HepG2 (cell line): ENCODE data around the gene IPMK. TPM values are rescaled to one million over a fixed set of nuclear protein-coding genes. Genes with fewer than 3 reads are reported as not detected.

ENCODE experiments used
- ATAC-seq: fragments of 200-7000 bp; cut with Tn5 transposase; 3 replicates; pipeline ENCODE4 v1.9.1; 2020; ENCODE audit warnings: mild to moderate bottlenecking, moderate library complexity
- BruUV-seq: library from RNA; stranded (reverse); fragments of 400-500 nt; replicated peaks from 2 replicates; lab custom pipeline; 2021; lab: Mats Ljungman, UMichigan
- CTCF ChIA-PET: fragments of 300-600 bp; formaldehyde crosslinking; extraction: SDS; loops from one replicate; lab custom pipeline; 2021; ENCODE audit warnings: low total read pairs, inconsistent platforms, low intra/inter-chr PET ratio; lab: Yijun Ruan, JAX
- POLR2A ChIA-PET: fragments of 350-600 bp; sonication (Branson Sonifier 250); formaldehyde crosslinking; loops from one replicate; lab custom pipeline; 2020; ENCODE audit warnings: antibody characterized with exemption, inconsistent platforms; lab: Yijun Ruan, JAX
- DNase-seq: peaks from one replicate; pipeline ENCODE4 v3.0.0-alpha.2; 2015; ENCODE audit warnings: low spot score
- FAIRE-seq: peaks from 3 replicates; lab custom pipeline; 2011; peaks lifted over from hg19 to GRCh38; lab: Jason Lieb, UNC
- H2AFZ ChIP-seq: one replicate; pipeline ENCODE4 v1.6.1; 2011; ENCODE audit warnings: low read length, inconsistent platforms
- H3K27ac ChIP-seq: fragments of 300-600 bp; 3 replicates; pipeline ENCODE4 v1.8.0; 2011; ENCODE audit warnings: mixed run types, mild to moderate bottlenecking, mixed read lengths, low read length, inconsistent platforms; ENCODE audit not compliant: insufficient read depth; ENCODE audit errors: extremely low read length
- H3K27me3 ChIP-seq, 2 experiments: fragments of 200-600 bp in 1 of 2; 2 replicates in 1 of 2; 3 replicates in 1 of 2; pipeline versions ENCODE4 v1.6.0 to v1.8.0; 2011; ENCODE audit warnings: low read length in 2 of 2, mild to moderate bottlenecking in 2 of 2, moderate library complexity in 2 of 2, inconsistent platforms in 1 of 2; ENCODE audit not compliant: insufficient read depth in 2 of 2, control insufficient read depth in 1 of 2
- H3K36me3 ChIP-seq, 2 experiments: fragments of 200-600 bp in 1 of 2; replicated peaks in 1 of 2; 2 replicates in 1 of 2; 3 replicates in 1 of 2; pipeline versions ENCODE4 v1.5.1 to v1.8.0; 2011; ENCODE audit warnings: low read length in 2 of 2, inconsistent platforms in 1 of 2; ENCODE audit not compliant: insufficient read depth in 2 of 2, control insufficient read depth in 1 of 2
- H3K4me1 ChIP-seq: 2 replicates; pipeline ENCODE4 v1.5.1; 2012; ENCODE audit warnings: low read length, inconsistent platforms; ENCODE audit not compliant: insufficient read depth
- H3K4me2 ChIP-seq: 2 replicates; pipeline ENCODE4 v1.6.0; 2011; ENCODE audit warnings: low read depth, low read length, inconsistent platforms
- H3K4me3 ChIP-seq, 3 experiments: fragments of 200-600 bp in 1 of 3; sonication (generic), shearing (Covaris generic) in 1 of 3; replicated peaks in 1 of 3; 2 replicates each; pipeline ENCODE4 v1.5.1; 2011 to 2016; ENCODE audit warnings: low read length in 3 of 3, inconsistent platforms in 2 of 3, low read depth in 2 of 3, mild to moderate bottlenecking in 2 of 3, control low read depth in 1 of 3, mixed read lengths in 1 of 3; ENCODE audit not compliant: insufficient read depth in 1 of 3
- H3K79me2 ChIP-seq: one replicate; pipeline ENCODE4 v1.6.1; 2011; ENCODE audit warnings: low read length, inconsistent platforms; ENCODE audit not compliant: insufficient read depth
- H3K9ac ChIP-seq: 2 replicates; pipeline ENCODE4 v1.6.0; 2011; ENCODE audit warnings: mild to moderate bottlenecking, low read depth, low read length, inconsistent platforms; ENCODE audit not compliant: insufficient read depth
- H3K9me3 ChIP-seq: 2 replicates; pipeline ENCODE4 v1.5.1; 2012; ENCODE audit warnings: mild to moderate bottlenecking, low read length
- H4K20me1 ChIP-seq: 2 replicates; pipeline ENCODE4 v1.6.0; 2011; ENCODE audit warnings: inconsistent platforms, mild to moderate bottlenecking, low read length, moderate library complexity; ENCODE audit not compliant: insufficient read depth
- HNRNPK ChIP-seq: fragments of 200-400 bp; formaldehyde crosslinking; IDR thresholded peaks from 2 replicates; pipeline ENCODE4 v1.6.1; 2018; ENCODE audit warnings: low read length, low read depth, moderate library complexity, mild to moderate bottlenecking; ENCODE audit not compliant: poor library complexity, severe bottlenecking
- KAT7 ChIP-seq: IDR thresholded peaks from 2 replicates; pipeline ENCODE4 v1.6.1; 2018; ENCODE audit warnings: borderline replicate concordance, missing compliant biosample characterization
- KDM3A ChIP-seq: IDR thresholded peaks from 2 replicates; pipeline ENCODE4 v1.6.1; 2018; ENCODE audit warnings: low read depth, missing compliant biosample characterization
- MIXL1 ChIP-seq: IDR thresholded peaks from 2 replicates; pipeline ENCODE4 v1.6.1; 2016
- MYNN ChIP-seq: sonication (generic); formaldehyde crosslinking; IDR thresholded peaks from 2 replicates; pipeline ENCODE4 v1.4.0; 2020; ENCODE audit warnings: mild to moderate bottlenecking, low read depth, missing genetic modification reagents
- PHF8 ChIP-seq: sonication (generic); formaldehyde crosslinking; IDR thresholded peaks from 2 replicates; pipeline ENCODE4 v1.5.0; 2020; ENCODE audit warnings: missing genetic modification reagents
- RARG ChIP-seq: sonication (generic); formaldehyde crosslinking; IDR thresholded peaks from 2 replicates; pipeline ENCODE4 v1.4.0; 2020; ENCODE audit warnings: low read depth, mild to moderate bottlenecking, missing genetic modification reagents
- TFE3 ChIP-seq: IDR thresholded peaks from 2 replicates; pipeline ENCODE4 v1.6.1; 2016
- ZBTB7A ChIP-seq: sonication (generic); formaldehyde crosslinking; IDR thresholded peaks from 2 replicates; pipeline ENCODE4 v1.8.0; 2022; ENCODE audit warnings: mild to moderate bottlenecking, missing genetic modification reagents
- ZFP62 ChIP-seq: sonication (generic); formaldehyde crosslinking; IDR thresholded peaks from 2 replicates; pipeline ENCODE4 v1.4.0; 2020; ENCODE audit warnings: missing genetic modification reagents
- ZFP90 ChIP-seq: sonication (generic); formaldehyde crosslinking; IDR thresholded peaks from 2 replicates; pipeline ENCODE4 v1.8.0; 2022; ENCODE audit warnings: missing genetic modification reagents, mild to moderate bottlenecking, inconsistent platforms, borderline replicate concordance
- ZNF350 ChIP-seq: sonication (generic); formaldehyde crosslinking; IDR thresholded peaks from 2 replicates; pipeline ENCODE4 v1.4.0; 2020; ENCODE audit warnings: mild to moderate bottlenecking, low read depth, missing genetic modification reagents, borderline replicate concordance
- ZNF496 ChIP-seq: sonication (generic); formaldehyde crosslinking; IDR thresholded peaks from 2 replicates; pipeline ENCODE4 v1.8.1; 2023; ENCODE audit warnings: mild to moderate bottlenecking, moderate library complexity, missing genetic modification reagents; ENCODE audit not compliant: insufficient replicate concordance
- ZNF570 ChIP-seq: sonication (generic); formaldehyde crosslinking; IDR thresholded peaks from 2 replicates; pipeline ENCODE4 v1.4.0; 2020; ENCODE audit warnings: mild to moderate bottlenecking, missing genetic modification reagents, borderline replicate concordance
- ZNF639 ChIP-seq: conservative IDR thresholded peaks from 2 replicates; pipeline ENCODE4 v1.6.1; 2018; ENCODE audit warnings: missing genetic modification reagents
- WGBS: methylation state at CpG from one replicate; pipeline ENCODE4 v1.1.6; 2017; ENCODE audit warnings: low lambda C conversion rate; 5-methylcytosine and 5-hydroxymethylcytosine counted together
- in situ Hi-C: cut with HindIII; loops from 2 replicates; pipeline ENCODE4 v1.10.0; 2017; ENCODE audit warnings: low pct_unique_long_range_greater_than_20kb; ENCODE audit not compliant: extremely low pct_ligation_motif_present
- intact Hi-C: fragments of 100-400 bp; cut with micrococcal nuclease; formaldehyde crosslinking; loops from one replicate; pipeline ENCODE4 v1.10.0; 2022; ENCODE audit not compliant: unreplicated experiment
- polyA plus RNA-seq, 8 experiments: library from polyadenylated mRNA; depleted of rRNA in 3 of 8; stranded (reverse) in 7 of 8; unstranded in 1 of 8; fragments of >200 nt; fragmentation: Illumina TruSeq in 4 of 8; extraction: Trizol in 4 of 8; gene quantifications; 2 replicates each; pipeline versions ENCODE4 v1.2.1 to v1.2.3, GENCODE V29; 2011 to 2016; ENCODE audit warnings: low read depth in 4 of 8, missing spikeins in 1 of 8, mixed read lengths in 1 of 8; ENCODE audit not compliant: insufficient read depth in 1 of 8
- total RNA-seq, 5 experiments: library from RNA; depleted of rRNA; stranded (reverse); fragments of >200 nt; fragmentation: Illumina TruSeq; extraction: Trizol; gene quantifications; 2 replicates each; pipeline ENCODE4 v1.2.3, GENCODE V29; 2016; ENCODE audit warnings: low read depth in 1 of 5
- TF ChIP-seq, protein P1 (sequence below): sonication (generic); formaldehyde crosslinking; IDR thresholded peaks from 2 replicates; pipeline ENCODE4 v1.4.0; 2020; ENCODE audit warnings: mild to moderate bottlenecking, missing genetic modification reagents
- TF ChIP-seq, protein P2 (sequence below): sonication (generic); formaldehyde crosslinking; IDR thresholded peaks from 2 replicates; pipeline ENCODE4 v1.9.0; 2021; ENCODE audit warnings: mild to moderate bottlenecking, missing genetic modification reagents

The IPMK gene
- total and polyA plus RNA-seq, 2 of the 13 experiments (the other 11 are each of a cell fraction or from before 2014, with no cell fraction given): 2.7 to 3.9 TPM

- no peak for FAIRE-seq
- POLR2A ChIA-PET: no interaction called here
- in situ Hi-C loops: no loop called here
- TF ChIP-seq ZNF496 (CRISPR knock-in tag): no peak
- TF ChIP-seq KDM3A: no peak
- TF ChIP-seq, protein P1, sequence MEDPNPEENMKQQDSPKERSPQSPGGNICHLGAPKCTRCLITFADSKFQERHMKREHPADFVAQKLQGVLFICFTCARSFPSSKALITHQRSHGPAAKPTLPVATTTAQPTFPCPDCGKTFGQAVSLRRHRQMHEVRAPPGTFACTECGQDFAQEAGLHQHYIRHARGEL (CRISPR knock-in tag): no peak
- TF ChIP-seq RARG (CRISPR knock-in tag): no peak
- no peak for TF ChIP-seq ZFP62 (CRISPR knock-in tag)
- TF ChIP-seq ZBTB7A (CRISPR knock-in tag): no peak
- TF ChIP-seq ZNF639 (CRISPR knock-in tag): no peak
- TF ChIP-seq TFE3 (CRISPR knock-in tag): no peak
- TF ChIP-seq MIXL1: no peak
- no peak for TF ChIP-seq KAT7
- TF ChIP-seq HNRNPK: no peak
- TF ChIP-seq ZNF350 (CRISPR knock-in tag): no peak
- no peak for TF ChIP-seq PHF8 (CRISPR knock-in tag)
- TF ChIP-seq, protein P2, sequence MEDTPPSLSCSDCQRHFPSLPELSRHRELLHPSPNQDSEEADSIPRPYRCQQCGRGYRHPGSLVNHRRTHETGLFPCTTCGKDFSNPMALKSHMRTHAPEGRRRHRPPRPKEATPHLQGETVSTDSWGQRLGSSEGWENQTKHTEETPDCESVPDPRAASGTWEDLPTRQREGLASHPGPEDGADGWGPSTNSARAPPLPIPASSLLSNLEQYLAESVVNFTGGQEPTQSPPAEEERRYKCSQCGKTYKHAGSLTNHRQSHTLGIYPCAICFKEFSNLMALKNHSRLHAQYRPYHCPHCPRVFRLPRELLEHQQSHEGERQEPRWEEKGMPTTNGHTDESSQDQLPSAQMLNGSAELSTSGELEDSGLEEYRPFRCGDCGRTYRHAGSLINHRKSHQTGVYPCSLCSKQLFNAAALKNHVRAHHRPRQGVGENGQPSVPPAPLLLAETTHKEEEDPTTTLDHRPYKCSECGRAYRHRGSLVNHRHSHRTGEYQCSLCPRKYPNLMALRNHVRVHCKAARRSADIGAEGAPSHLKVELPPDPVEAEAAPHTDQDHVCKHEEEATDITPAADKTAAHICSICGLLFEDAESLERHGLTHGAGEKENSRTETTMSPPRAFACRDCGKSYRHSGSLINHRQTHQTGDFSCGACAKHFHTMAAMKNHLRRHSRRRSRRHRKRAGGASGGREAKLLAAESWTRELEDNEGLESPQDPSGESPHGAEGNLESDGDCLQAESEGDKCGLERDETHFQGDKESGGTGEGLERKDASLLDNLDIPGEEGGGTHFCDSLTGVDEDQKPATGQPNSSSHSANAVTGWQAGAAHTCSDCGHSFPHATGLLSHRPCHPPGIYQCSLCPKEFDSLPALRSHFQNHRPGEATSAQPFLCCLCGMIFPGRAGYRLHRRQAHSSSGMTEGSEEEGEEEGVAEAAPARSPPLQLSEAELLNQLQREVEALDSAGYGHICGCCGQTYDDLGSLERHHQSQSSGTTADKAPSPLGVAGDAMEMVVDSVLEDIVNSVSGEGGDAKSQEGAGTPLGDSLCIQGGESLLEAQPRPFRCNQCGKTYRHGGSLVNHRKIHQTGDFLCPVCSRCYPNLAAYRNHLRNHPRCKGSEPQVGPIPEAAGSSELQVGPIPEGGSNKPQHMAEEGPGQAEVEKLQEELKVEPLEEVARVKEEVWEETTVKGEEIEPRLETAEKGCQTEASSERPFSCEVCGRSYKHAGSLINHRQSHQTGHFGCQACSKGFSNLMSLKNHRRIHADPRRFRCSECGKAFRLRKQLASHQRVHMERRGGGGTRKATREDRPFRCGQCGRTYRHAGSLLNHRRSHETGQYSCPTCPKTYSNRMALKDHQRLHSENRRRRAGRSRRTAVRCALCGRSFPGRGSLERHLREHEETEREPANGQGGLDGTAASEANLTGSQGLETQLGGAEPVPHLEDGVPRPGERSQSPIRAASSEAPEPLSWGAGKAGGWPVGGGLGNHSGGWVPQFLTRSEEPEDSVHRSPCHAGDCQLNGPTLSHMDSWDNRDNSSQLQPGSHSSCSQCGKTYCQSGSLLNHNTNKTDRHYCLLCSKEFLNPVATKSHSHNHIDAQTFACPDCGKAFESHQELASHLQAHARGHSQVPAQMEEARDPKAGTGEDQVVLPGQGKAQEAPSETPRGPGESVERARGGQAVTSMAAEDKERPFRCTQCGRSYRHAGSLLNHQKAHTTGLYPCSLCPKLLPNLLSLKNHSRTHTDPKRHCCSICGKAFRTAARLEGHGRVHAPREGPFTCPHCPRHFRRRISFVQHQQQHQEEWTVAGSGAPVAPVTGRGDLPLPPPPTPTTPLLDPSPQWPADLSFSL (CRISPR knock-in tag): no peak
- TF ChIP-seq ZFP90 (CRISPR knock-in tag): no peak
- TF ChIP-seq ZNF570 (CRISPR knock-in tag): no peak
- TF ChIP-seq MYNN (CRISPR knock-in tag): no peak
Measured at GRCh38 chr10:58280477-58280876, 12.8 kb upstream of the IPMK start.

More at GRCh38 chr10:58280477-58280876, 12.8 kb upstream of the IPMK start:
- no peak overlapping the region for H3K9ac ChIP-seq
- no peak overlapping the region for H2AFZ ChIP-seq
- H3K79me2 ChIP-seq: peaks cover 6% of the 10 kb centered on the region
- no peaks in the 10 kb centered on the region for H3K27me3 ChIP-seq
- peaks cover 0 to 33% of the 10 kb centered on the region in 2 experiments; a peak in 4 of 5 replicates for H3K36me3 ChIP-seq
- intact Hi-C loops: no loop called here
- DNase-seq: no peak
- CTCF ChIA-PET: no interaction called here
- no peaks in the 10 kb centered on the region for H3K9me3 ChIP-seq
- WGBS: 96% methylated on average over 3 of the region's 3 CpGs
- no TSS peak for BruUV-seq
- no peak overlapping the region for H3K27ac ChIP-seq
- H3K4me3 ChIP-seq: no peak overlapping the region
- no peak overlapping the region for H3K4me2 ChIP-seq
- peaks cover 6% of the 10 kb centered on the region for H3K4me1 ChIP-seq
- no peaks in the 10 kb centered on the region for H4K20me1 ChIP-seq
- no peak for ATAC-seq
